T-cell (primary cell): ENCODE measurements around the gene PTPRT. TPM values are rescaled to one million over a fixed set of nuclear protein-coding genes. Genes with fewer than 3 reads are reported as not detected.
"Not testable (repeated sequence)": the region's sequence is repeated elsewhere in the genome, so short reads cannot be mapped to it uniquely, and the experiment has no call there.

Experiments
- ATAC-seq, 4 experiments: fragments of 200-7000 bp in 3 of 4; fragments of 150-1000 bp in 1 of 4; cut with Tn5 transposase; replicated peaks in 1 of 4; 1 replicate in 3 of 4; 2 replicates in 1 of 4; pipeline ENCODE4 v1.10.0; 2021; ENCODE audit warnings: moderate library complexity in 3 of 4, mild to moderate bottlenecking in 2 of 4, moderate number of reproducible peaks in 1 of 4
- CTCF ChIA-PET, 2 donors: fragments of 300-600 bp; sonication (Branson Sonifier 250); formaldehyde crosslinking; loops; one replicate each; lab custom pipeline; 2022; ENCODE audit warnings: antibody characterized with exemption in 2 of 2; lab: Charles Lee
- POLR2A ChIA-PET, 2 donors: fragments of 300-600 bp; sonication (Branson Sonifier 250); formaldehyde crosslinking; loops; one replicate each; lab custom pipeline; 2022; ENCODE audit warnings: antibody characterized with exemption in 2 of 2; lab: Charles Lee
- DNase-seq, 35 experiments: peaks; one replicate each; pipeline versions ENCODE4 v3.0.0 to v3.0.0-alpha.2; 2013 to 2023
- H3K27ac ChIP-seq: one replicate; pipeline ENCODE4 v1.5.1; 2013; ENCODE audit warnings: low read length
- H3K27me3 ChIP-seq, 2 experiments: replicated peaks in 1 of 2; 1 replicate in 1 of 2; 2 replicates in 1 of 2; pipeline versions ENCODE4 v1.6.1 to v1.7.0; 2013; ENCODE audit warnings: low read length in 1 of 2, mixed read lengths in 1 of 2; ENCODE audit not compliant: control insufficient read depth in 2 of 2, insufficient read depth in 2 of 2; ENCODE audit errors: extremely low read depth in 1 of 2
- H3K36me3 ChIP-seq, 2 donors: 1 replicate in 1 of 2; 2 replicates in 1 of 2; pipeline versions ENCODE4 v1.6.1 to v1.7.0; 2013; ENCODE audit warnings: low read length in 1 of 2; ENCODE audit not compliant: control insufficient read depth in 2 of 2, insufficient read depth in 1 of 2; ENCODE audit errors: extremely low read depth in 1 of 2
- H3K4me1 ChIP-seq, 2 experiments: 1 replicate in 1 of 2; 2 replicates in 1 of 2; pipeline versions ENCODE4 v1.6.1 to v1.7.0; 2013; ENCODE audit warnings: low read length in 2 of 2, mixed read lengths in 1 of 2; ENCODE audit not compliant: insufficient read depth in 2 of 2, control insufficient read depth in 1 of 2; ENCODE audit errors: extremely low read depth in 1 of 2
- H3K4me3 ChIP-seq, 2 donors: 1 replicate in 1 of 2; 2 replicates in 1 of 2; pipeline versions ENCODE4 v1.5.1 to v1.7.0; 2013; ENCODE audit warnings: mild to moderate bottlenecking in 2 of 2, low read length in 1 of 2, moderate library complexity in 1 of 2; ENCODE audit not compliant: control insufficient read depth in 1 of 2; ENCODE audit errors: extremely low read depth in 1 of 2
- H3K9me3 ChIP-seq: 2 replicates; pipeline ENCODE4 v1.7.0; 2013
- H3K27ac Mint-ChIP-seq, 2 donors: one replicate each; pipeline ENCODE4 v1.8.0; 2020 to 2021; ENCODE audit warnings: mild to moderate bottlenecking in 2 of 2, mixed read lengths in 2 of 2
- H3K27me3 Mint-ChIP-seq, 2 donors: one replicate each; pipeline ENCODE4 v1.8.0; 2021 to 2022; ENCODE audit warnings: mixed read lengths in 2 of 2
- H3K36me3 Mint-ChIP-seq: one replicate; pipeline ENCODE4 v1.8.0; 2021; ENCODE audit warnings: mixed read lengths
- H3K4me1 Mint-ChIP-seq, 3 donors: one replicate each; pipeline ENCODE4 v1.8.0; 2020 to 2022; ENCODE audit warnings: mixed read lengths in 3 of 3, mild to moderate bottlenecking in 1 of 3
- H3K4me3 Mint-ChIP-seq, 3 donors: one replicate each; pipeline ENCODE4 v1.8.0; 2020 to 2022; ENCODE audit warnings: mild to moderate bottlenecking in 3 of 3, mixed read lengths in 3 of 3, moderate library complexity in 3 of 3
- H3K9me3 Mint-ChIP-seq, 3 donors: one replicate each; pipeline ENCODE4 v1.8.0; 2020 to 2022; ENCODE audit warnings: mixed read lengths in 3 of 3
- WGBS: methylation state at CpG from one replicate; pipeline ENCODE4 v1.1.5; 2013; ENCODE audit warnings: missing lambda C conversion rate; ENCODE audit not compliant: insufficient coverage; 5-methylcytosine and 5-hydroxymethylcytosine counted together
- total RNA-seq, 35 experiments: library from RNA in 6 of 35; stranded (reverse) in 6 of 35; fragments of 120-200 nt in 1 of 35; gene quantifications; one replicate each; pipeline versions ENCODE4 v1.2.1 to v1.2.4 and lab custom pipeline; 2013 to 2026

PTPRT gene
- total RNA-seq, 5 donors from 2014 or later (not counting 1 experiment from before 2014, with no cell fraction given), result not detected

- ATAC-seq, result no peak
- CTCF ChIA-PET, result no interaction called here
- Mint-ChIP-seq H3K4me1 (no peaks in the 10 kb centered on the region), H3K36me3 (no peaks in the 10 kb centered on the region), H3K9me3 (peaks cover 8 to 20% (median 18%) of the 10 kb centered on the region in 3 donors), H3K4me3 (no peak overlapping the region), H3K27ac (no peak overlapping the region), H3K27me3 (no peaks in the 10 kb centered on the region)
- DNase-seq, result no peak
- no CpG with 5 or more reads among the region's 2 CpGs for WGBS
- POLR2A ChIA-PET, result no interaction called here
- Histone ChIP-seq H3K9me3 (no peaks in the 10 kb centered on the region), H3K4me3 (no peak overlapping the region), H3K36me3 (no peaks in the 10 kb centered on the region), H3K4me1 (no peaks in the 10 kb centered on the region), H3K27ac (no peak overlapping the region), H3K27me3 (no peaks in the 10 kb centered on the region)
These were observed 268.9 kb downstream of the PTPRT start for GRCh38 chr20:42920776-42921175.

DNA sequence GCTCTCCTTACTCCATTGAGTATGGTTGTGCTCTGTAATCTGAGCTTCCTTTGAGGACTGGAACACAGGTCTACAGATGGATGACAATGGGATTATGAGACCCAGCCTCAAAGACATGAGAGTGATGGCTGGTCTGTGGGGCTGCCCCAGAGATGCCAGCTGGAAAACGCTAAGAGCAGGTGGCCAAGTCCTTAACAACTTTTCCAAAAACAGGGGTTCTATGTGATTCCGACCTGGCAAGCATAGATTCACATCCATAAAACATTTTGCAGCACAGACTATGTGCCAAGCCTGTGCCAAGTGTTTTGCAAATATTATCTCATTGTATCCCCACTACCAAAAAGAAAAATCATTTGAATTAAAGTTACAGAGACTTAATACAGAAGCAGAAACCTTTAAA lies 270.4 kb downstream of the PTPRT start:
- H3K36me3 ChIP-seq, result no peaks in the 10 kb centered on the region
- Mint-ChIP-seq H3K4me1 (no peaks in the 10 kb centered on the region), H3K4me3 (no peak overlapping the region), H3K9me3 (peaks cover 10 to 20% (median 18%) of the 10 kb centered on the region in 3 donors), H3K36me3 (no peaks in the 10 kb centered on the region), H3K27ac (no peak overlapping the region), H3K27me3 (no peaks in the 10 kb centered on the region)
- WGBS, result 80% methylated on average over 1 of the region's 2 CpGs
- POLR2A ChIA-PET, result no interaction called here
- no peaks in the 10 kb centered on the region for H3K4me1 ChIP-seq
- ATAC-seq (no peak), DNase-seq (no peak)
- no peak overlapping the region for H3K27ac ChIP-seq
- no peak overlapping the region for H3K4me3 ChIP-seq
- H3K27me3 ChIP-seq, result no peaks in the 10 kb centered on the region
- CTCF ChIA-PET, result no interaction called here
- no peaks in the 10 kb centered on the region for H3K9me3 ChIP-seq

- H3K4me3 ChIP-seq, result no peak overlapping the region
- Mint-ChIP-seq H3K27ac (no peak overlapping the region), H3K4me3 (no peak overlapping the region), H3K27me3 (no peaks in the 10 kb centered on the region), H3K4me1 (no peaks in the 10 kb centered on the region), H3K36me3 (no peaks in the 10 kb centered on the region), H3K9me3 (peaks cover 8 to 12% (median 10%) of the 10 kb centered on the region in 3 donors)
- no peak for DNase-seq
- H3K27ac ChIP-seq, result no peak overlapping the region
- no peaks in the 10 kb centered on the region for H3K4me1 ChIP-seq
- H3K27me3 ChIP-seq, result no peaks in the 10 kb centered on the region
- no peak for ATAC-seq
- no peaks in the 10 kb centered on the region for H3K36me3 ChIP-seq
- H3K9me3 ChIP-seq, result no peaks in the 10 kb centered on the region
- CTCF ChIA-PET, result no interaction called here
- POLR2A ChIA-PET, result interaction anchor here in 1 of 2 donors (0.7 kb wide), 1 partner anchor 23 kb away, joined by 4 read pairs; no protein-coding TSS in a partner anchor
- WGBS, result 69% methylated on average over 6 of the region's 8 CpGs
These were observed 274.6 kb downstream of the PTPRT start for GRCh38 chr20:42915081-42915480.

DNA sequence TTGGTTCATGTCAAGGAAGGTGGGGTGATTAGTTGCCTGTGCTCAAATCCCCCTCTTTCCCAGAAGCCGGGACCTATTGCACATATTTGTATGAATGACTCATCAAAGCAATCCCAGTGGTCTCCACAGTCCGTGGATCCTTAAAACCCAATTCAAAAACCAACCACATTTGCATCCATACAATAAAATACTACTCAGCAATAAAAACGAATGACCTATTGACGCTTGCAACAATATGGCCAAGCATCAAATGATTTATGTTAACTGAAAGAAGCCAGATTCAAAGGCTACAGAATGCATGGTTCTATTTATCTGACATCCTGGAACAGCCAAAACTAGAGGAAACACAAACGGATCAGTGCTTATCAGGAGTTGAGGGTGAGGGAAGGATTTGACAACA lies 275.4 kb downstream of the PTPRT start:
- Histone ChIP-seq H3K4me1 (no peaks in the 10 kb centered on the region), H3K36me3 (no peaks in the 10 kb centered on the region), H3K4me3 (no peak overlapping the region), H3K9me3 (no peaks in the 10 kb centered on the region), H3K27me3 (no peaks in the 10 kb centered on the region), H3K27ac (no peak overlapping the region)
- Mint-ChIP-seq H3K4me3 (no peak overlapping the region), H3K27ac (no peak overlapping the region), H3K4me1 (no peaks in the 10 kb centered on the region), H3K36me3 (no peaks in the 10 kb centered on the region), H3K9me3 (peaks cover 8 to 12% (median 9%) of the 10 kb centered on the region in 3 donors), H3K27me3 (no peaks in the 10 kb centered on the region)
- no peak for DNase-seq
- POLR2A ChIA-PET, result no interaction called here
- WGBS, result 17% methylated on average over 1 of the region's 5 CpGs
- CTCF ChIA-PET, result no interaction called here
- ATAC-seq, result no peak

GRCh38 chr20:42910808-42911207 lies 278.9 kb downstream of the PTPRT start:
- 20% methylated on average over 1 of the region's 2 CpGs for WGBS
- H3K4me1 Mint-ChIP-seq, H3K27me3 Mint-ChIP-seq, POLR2A ChIA-PET, H3K4me3 ChIP-seq, H3K36me3 Mint-ChIP-seq, H3K9me3 ChIP-seq, DNase-seq, ATAC-seq, H3K27ac Mint-ChIP-seq, H3K27me3 ChIP-seq, H3K27ac ChIP-seq, H3K9me3 Mint-ChIP-seq, H3K4me1 ChIP-seq, CTCF ChIA-PET, H3K4me3 Mint-ChIP-seq, H3K36me3 ChIP-seq: not testable (repeated sequence)

DNA sequence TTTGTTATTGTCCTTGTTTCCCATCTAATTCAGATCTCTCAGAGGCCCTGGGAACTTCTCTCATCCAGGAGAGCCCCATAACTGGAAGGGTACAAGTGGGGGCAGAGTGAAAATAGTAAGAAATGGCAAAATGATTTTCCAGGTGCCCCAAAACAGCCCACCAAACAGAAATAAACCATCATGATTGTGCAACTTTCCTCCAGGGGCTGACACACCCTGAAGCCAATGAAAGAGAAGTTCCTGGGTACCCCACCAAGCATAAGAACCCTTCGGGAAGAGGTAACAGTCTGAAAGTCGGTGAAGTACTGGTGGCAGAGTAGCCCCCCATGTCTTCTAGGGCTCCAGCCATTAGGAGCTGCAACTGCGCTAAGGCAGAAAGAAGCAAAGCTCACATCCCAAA lies 282.0 kb downstream of the PTPRT start:
- WGBS, result 95% methylated on average over 3 of the region's 3 CpGs
- Mint-ChIP-seq H3K4me3 (no peak overlapping the region), H3K27ac (no peak overlapping the region), H3K4me1 (no peaks in the 10 kb centered on the region), H3K27me3 (no peaks in the 10 kb centered on the region), H3K9me3 (peaks cover 0 to 7% (median 3%) of the 10 kb centered on the region in 3 donors), H3K36me3 (no peaks in the 10 kb centered on the region)
- DNase-seq, result no peak
- ChIA-PET CTCF (no interaction called here), POLR2A (no interaction called here)
- H3K9me3 ChIP-seq, result no peaks in the 10 kb centered on the region
- no peak overlapping the region for H3K27ac ChIP-seq
- no peaks in the 10 kb centered on the region for H3K4me1 ChIP-seq
- H3K36me3 ChIP-seq, result no peaks in the 10 kb centered on the region
- no peak overlapping the region for H3K4me3 ChIP-seq
- ATAC-seq, result no peak
- H3K27me3 ChIP-seq, result no peaks in the 10 kb centered on the region

DNA sequence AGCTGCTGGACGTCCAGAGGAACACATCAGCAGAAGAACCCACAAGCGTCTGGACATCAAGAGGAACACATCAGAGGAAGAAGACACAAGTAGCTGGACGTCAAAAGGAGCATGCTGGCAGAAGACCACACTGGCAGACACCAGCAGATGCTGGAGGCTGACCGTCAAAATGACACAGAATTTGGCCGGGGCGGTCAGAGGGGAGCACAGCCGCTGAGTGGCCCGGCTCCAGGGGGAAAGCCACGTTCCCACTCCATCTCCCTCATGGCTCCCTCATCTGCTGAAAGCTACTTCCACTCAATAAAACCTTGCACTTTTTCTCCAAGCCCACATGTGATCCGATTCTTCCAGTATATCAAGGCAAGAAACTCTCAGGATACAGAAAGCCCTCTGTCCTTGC lies 283.6 kb downstream of the PTPRT start:
- 77% methylated on average over 10 of the region's 10 CpGs for WGBS

More for the DNA sequence above, 283.6 kb downstream of the PTPRT start:
- no peaks in the 10 kb centered on the region for H3K27me3 ChIP-seq
- no peaks in the 10 kb centered on the region for H3K4me1 ChIP-seq
- no peak for DNase-seq
- no peak overlapping the region for H3K27ac ChIP-seq
- H3K4me1 Mint-ChIP-seq, result no peaks in the 10 kb centered on the region
- no peak overlapping the region for H3K4me3 Mint-ChIP-seq
- CTCF ChIA-PET, result no interaction called here
- no peaks in the 10 kb centered on the region for H3K36me3 ChIP-seq
- ATAC-seq, result no peak
- no peaks in the 10 kb centered on the region for H3K9me3 ChIP-seq
- POLR2A ChIA-PET, result no interaction called here
- H3K4me3 ChIP-seq, result no peak overlapping the region
- H3K9me3 Mint-ChIP-seq, result peaks cover 0 to 15% (median 3%) of the 10 kb centered on the region in 3 donors
- no peak overlapping the region for H3K27ac Mint-ChIP-seq
- H3K27me3 Mint-ChIP-seq, result peaks cover 0 to 1% of the 10 kb centered on the region in 2 donors
- no peaks in the 10 kb centered on the region for H3K36me3 Mint-ChIP-seq
